Measurements from ENCODE around the gene AMT.

- no peak for TF ChIP-seq CTCF (IDR thresholded peaks at IDR 0.05)
- TF ChIP-seq POLR2A (IDR thresholded peaks at IDR 0.05) = no peak
Observed at GRCh38 chr3:49389297-49389696, 33.0 kb downstream of the AMT start.

Measured in tibial nerve (tissue), 3 donors.